Fibroblast of the aortic adventitia (primary cell): ENCODE results near the gene GBA2. TPM values are rescaled to one million over a fixed set of nuclear protein-coding genes. Genes with fewer than 3 reads are reported as not detected.

Experiments used
- DNase-seq: peaks from one replicate; pipeline ENCODE4 v3.0.0-alpha.2; 2010; ENCODE audit warnings: low read depth
- H3K4me3 ChIP-seq: 2 replicates; pipeline ENCODE4 v1.5.1; 2011; ENCODE audit warnings: low read depth, mild to moderate bottlenecking, control low read depth, low read length, moderate library complexity
- total RNA-seq: library from RNA; depleted of rRNA; stranded (reverse); fragments of >200 nt; gene quantifications from 2 replicates; pipeline ENCODE4 v1.2.3, GENCODE V29; 2012; ENCODE audit warnings: low replicate concordance
- TF ChIP-seq, protein P1 (sequence below): IDR thresholded peaks from 2 replicates; pipeline ENCODE4 v1.5.1; 2011; ENCODE audit warnings: mild to moderate bottlenecking, low read length, control low read depth, inconsistent platforms; ENCODE audit not compliant: insufficient read depth

Gene GBA2
- total RNA-seq, 1 donor, result 25.5 TPM

DNA sequence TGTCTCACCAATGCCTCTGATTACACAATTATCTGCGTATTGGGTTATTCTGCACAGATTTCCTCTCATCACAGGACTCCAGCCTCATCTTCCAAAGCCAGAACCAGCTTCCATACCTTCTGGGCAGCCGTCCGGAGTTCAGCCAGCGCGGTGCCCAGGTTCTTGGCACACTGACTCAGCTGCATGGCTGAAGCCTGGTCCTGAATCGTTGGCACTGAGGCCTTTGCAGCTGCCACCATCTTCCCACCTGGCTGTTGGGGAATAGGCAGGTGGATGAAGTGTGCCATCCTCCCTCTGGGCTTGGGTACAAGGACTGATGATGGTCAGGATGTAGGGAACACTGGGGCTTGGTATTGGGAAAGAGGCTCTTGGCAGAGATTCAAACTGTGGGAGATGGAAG is 34.9 kb downstream of the GBA2 start:
- H3K4me3 ChIP-seq, result no peak overlapping the region
- no peak for DNase-seq
- TF ChIP-seq, protein P1, sequence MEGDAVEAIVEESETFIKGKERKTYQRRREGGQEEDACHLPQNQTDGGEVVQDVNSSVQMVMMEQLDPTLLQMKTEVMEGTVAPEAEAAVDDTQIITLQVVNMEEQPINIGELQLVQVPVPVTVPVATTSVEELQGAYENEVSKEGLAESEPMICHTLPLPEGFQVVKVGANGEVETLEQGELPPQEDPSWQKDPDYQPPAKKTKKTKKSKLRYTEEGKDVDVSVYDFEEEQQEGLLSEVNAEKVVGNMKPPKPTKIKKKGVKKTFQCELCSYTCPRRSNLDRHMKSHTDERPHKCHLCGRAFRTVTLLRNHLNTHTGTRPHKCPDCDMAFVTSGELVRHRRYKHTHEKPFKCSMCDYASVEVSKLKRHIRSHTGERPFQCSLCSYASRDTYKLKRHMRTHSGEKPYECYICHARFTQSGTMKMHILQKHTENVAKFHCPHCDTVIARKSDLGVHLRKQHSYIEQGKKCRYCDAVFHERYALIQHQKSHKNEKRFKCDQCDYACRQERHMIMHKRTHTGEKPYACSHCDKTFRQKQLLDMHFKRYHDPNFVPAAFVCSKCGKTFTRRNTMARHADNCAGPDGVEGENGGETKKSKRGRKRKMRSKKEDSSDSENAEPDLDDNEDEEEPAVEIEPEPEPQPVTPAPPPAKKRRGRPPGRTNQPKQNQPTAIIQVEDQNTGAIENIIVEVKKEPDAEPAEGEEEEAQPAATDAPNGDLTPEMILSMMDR, result no peak

DNA sequence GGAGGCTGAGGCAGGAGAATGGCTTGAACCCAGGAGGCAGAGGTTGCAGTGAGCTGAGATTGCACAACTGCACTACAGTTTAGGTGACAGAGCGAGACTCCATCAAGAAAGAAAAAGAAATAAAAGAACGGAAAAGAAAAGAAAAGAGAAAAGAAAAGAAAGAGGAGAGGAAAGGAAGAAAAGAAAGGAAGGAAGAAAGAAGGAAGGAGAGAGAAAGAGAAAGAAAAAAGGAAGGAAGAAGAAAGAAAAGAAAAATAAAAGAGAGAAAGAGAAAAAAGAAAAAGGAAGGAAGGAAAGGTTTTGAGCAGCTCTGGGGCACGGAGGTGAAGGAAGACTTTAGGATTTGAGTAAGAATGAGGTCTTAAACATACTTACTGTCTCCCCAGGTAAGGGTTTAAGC is 35.5 kb downstream of the GBA2 start:
- H3K4me3 ChIP-seq, result no peak overlapping the region
- DNase-seq, result no peak

DNA sequence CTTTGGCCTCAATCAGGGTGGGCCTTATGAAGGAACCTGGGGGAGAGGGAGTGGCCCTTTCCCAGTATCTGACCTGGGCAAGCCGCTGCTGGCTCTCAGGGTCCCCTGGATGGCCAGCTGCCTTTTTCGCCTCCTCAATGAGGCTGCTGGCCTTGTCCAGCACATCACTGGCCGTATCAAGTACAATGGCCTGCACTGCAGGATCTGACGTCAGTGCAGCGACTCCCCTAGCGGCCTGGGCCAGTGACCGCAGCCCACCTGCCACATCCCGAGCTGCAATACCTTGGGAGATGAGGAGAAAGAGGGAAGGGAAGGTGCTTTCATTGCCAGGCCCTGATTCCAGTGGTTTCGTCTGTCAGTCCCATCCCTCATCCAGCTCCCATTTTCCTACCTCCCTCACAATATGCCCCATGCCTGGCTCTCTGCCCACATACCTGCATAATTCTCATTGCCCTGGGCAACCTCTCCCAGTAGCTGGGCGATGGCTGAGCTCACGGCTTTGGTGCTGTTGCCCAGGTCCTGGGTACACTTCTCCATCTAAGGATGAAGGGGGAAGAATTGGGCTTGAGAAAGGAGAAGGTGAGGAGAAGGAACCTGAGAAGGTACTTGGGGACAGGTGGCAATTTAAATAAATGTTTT is 36.1 kb downstream of the GBA2 start:
- TF ChIP-seq, protein P1, result no peak
- no peak for DNase-seq
- no peak overlapping the region for H3K4me3 ChIP-seq

More for the DNA sequence above, 35.5 kb downstream of the GBA2 start:
- TF ChIP-seq, protein P1, result no peak

DNA sequence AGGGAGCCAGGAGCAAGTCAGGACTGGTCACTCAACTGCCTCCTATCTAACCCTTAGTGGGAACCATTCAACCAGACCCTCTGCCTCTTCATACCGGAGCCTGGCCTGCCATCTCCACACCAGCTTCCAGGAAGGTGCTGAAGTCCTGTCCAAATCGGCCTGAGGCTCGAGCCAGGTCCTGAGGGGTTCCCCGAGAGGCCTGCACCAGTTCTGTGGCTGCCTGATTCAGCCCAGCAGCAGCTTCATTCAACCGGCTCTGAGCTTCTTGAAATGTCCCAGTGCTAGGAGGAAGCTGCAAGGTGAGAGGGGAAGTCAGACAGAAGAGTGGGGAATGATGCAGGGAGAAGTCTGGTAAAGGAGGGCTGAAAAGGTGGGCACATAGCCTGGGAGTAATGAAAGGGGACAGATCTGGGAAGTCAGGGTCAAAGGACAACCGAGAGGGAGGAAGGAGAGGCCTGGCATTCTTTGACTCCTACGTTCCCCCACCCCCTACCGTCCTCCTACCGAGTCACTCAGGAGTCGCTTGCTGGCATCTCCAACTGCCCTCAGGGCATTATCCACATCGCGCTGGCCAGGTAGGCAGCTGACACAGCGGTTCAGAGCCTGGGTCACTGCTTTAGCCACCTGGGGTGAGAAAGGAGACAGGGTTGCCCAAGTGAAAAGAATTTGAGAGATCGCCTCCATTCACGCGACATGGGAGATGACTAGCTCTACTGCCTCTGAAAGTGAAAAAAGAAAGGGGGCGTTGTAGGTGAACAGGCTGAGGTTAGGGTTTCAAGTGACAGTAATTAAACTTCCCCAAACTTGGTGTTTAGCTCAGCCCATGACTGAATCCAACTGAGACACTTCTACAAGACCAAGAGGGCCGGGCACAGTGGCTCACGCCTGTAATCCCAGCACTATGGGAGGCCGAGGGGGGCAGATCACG is 37.3 kb downstream of the GBA2 start:
- TF ChIP-seq, protein P1, result no peak
- no peak overlapping the region for H3K4me3 ChIP-seq
- no peak for DNase-seq

DNA sequence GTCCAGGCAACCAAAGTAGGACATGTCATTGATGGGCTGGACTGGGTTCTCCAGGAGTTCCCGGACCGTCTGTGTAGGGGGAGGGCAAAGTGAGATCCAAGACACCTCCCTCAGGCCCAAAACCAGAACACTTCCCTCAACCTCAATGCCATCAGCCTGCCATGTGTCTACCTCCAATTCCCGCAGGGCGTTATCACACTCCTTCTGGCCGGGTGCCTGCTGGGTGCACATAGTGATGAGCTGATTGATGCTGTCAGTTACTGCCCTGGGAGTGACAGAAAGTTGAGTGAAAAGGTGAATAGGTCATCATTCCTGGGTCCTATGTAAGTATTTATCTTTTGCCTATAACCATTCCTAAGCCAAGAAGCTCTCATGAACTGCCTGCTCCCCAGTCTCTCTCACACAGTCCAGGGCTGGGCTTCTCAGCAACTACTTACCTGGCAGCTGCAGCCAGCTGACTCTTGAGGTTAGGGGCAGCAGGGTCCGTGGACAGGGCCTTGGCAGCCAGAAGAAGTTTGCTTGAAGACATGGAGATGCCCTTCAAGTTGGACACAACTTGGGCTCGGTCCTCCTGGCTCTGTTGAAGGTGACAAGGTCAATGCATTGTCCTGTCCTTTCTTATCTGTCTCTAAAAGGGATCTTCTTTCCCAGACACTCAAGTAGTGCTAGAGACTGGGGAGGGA is 38.1 kb downstream of the GBA2 start:
- no peak for DNase-seq

DNA sequence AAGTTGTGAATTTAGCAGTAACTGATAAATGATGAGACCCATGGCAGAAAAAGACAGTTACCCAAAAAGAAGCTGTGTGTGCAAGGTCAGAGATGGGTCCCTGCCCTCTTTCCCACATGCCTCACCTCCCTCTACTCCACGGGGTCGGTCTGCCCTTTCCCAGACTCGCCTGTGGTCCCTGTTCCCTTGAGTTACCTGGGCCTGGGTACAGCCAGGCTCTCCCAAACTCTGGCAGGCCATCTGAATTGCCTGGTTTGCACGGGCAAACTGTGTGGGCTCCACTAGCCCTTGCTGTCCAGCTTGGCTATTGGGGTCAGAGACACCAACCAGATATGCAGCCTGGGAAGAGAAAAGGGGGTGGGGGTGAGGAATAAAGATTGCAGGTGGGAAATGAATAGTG is 40.9 kb downstream of the GBA2 start:
- no peak for DNase-seq
- H3K4me3 ChIP-seq, result no peak overlapping the region
- TF ChIP-seq, protein P1, result no peak

More for the DNA sequence above, 38.1 kb downstream of the GBA2 start:
- TF ChIP-seq, protein P1, result no peak
- no peak overlapping the region for H3K4me3 ChIP-seq
